GM12873 (cell line): Measurements from ENCODE around the gene ANO4.

Source experiments
- TF ChIP-seq, protein P1 (sequence below): IDR thresholded peaks from 2 replicates; pipeline ENCODE4 v1.5.1; 2012; ENCODE audit warnings: low read depth, mild to moderate bottlenecking, moderate library complexity, low read length, control low read depth; ENCODE audit not compliant: insufficient read depth; ENCODE audit errors: missing control alignments

The ANO4 gene

DNA sequence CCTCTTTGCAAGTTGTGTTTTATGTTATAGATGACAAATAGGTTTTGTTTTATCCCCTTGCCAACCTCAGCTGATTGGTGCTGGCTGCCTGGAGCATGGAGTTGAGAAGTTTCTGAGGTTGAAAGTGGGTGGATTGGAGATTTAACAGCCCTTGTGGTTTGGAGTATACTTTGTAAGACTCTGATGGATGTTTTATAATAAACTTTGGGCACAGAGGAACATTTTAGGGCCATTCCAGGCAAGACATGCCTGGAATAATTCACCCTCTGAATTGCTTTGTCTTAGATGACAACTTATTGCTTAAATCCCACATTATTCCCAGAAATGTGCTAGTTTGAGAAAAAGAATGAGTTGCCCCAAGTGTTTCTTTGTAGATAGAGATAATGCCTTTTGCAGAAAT, 256.6 kb downstream of the ANO4 start:
- TF ChIP-seq, protein P1, sequence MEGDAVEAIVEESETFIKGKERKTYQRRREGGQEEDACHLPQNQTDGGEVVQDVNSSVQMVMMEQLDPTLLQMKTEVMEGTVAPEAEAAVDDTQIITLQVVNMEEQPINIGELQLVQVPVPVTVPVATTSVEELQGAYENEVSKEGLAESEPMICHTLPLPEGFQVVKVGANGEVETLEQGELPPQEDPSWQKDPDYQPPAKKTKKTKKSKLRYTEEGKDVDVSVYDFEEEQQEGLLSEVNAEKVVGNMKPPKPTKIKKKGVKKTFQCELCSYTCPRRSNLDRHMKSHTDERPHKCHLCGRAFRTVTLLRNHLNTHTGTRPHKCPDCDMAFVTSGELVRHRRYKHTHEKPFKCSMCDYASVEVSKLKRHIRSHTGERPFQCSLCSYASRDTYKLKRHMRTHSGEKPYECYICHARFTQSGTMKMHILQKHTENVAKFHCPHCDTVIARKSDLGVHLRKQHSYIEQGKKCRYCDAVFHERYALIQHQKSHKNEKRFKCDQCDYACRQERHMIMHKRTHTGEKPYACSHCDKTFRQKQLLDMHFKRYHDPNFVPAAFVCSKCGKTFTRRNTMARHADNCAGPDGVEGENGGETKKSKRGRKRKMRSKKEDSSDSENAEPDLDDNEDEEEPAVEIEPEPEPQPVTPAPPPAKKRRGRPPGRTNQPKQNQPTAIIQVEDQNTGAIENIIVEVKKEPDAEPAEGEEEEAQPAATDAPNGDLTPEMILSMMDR = no peak

DNA sequence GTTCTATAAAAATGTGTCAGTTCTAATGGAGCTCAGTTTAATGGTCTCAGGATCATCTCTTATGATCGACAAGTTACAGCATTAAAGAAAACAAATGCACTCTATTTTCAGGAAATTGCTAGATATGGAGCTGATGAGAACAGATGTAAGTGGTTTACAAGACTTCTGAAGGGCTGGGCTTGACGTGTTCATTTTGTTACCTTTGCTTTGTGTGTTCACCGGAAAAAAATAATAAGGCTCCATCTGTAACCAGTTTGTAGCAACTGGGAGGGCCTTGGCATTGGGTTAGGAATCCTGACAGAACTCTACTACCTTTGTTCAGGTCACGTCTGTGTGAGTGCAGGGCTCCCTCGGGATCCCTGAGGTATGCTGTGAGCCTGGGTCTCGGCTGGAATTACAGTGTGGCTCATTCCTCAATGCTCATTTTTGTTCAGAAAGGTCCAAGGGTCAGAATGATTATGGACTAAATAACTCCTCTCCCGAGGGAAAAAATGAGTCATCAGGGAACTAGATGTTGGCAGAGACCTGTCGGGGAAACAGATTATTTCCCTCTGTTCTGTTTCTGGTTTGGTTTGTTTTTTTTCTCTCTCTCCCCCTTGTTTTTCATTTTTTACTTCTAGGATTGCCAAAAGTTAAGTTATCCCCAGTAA, 257.4 kb downstream of the ANO4 start:
- TF ChIP-seq, protein P1 = no peak

DNA sequence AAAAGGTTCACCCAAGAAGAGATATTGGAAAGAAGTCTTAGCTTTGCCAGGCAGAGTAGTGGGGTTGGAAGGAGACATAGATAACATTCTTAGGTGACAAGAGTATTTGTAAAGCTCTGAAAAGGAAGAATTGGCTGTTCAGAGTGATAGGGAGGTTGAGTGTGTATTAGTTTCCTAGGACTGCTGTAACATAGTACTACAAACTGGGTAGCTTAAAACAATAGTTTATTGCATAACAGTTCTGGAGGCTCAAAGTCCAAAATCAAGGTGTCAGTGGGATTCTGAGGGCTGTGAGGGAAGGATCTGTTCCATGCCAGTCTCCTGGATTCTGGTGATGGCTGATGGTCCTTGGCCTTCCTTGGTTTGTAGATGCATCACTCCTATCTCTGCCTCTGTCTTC, 258.6 kb downstream of the ANO4 start:
- TF ChIP-seq, protein P1 = no peak

DNA sequence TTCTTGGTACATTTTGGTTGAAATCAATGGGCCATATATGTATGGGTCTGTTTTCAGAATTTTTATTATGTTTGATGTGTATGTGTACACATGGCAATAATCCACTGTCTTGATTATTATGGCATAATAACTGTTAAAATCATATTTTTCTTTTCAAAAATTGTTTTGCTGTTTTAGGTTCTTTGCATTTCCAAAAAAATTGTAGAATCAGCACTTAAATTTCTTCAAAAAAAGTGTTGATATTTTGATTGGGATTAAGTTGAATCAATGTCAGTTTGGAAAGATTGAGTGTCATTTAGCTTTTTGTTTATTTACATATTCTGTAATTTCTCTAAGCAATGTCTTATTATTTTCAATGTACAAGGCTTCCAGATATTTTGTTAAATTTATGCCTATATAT, 261.4 kb downstream of the ANO4 start:
- TF ChIP-seq, protein P1 = no peak

DNA sequence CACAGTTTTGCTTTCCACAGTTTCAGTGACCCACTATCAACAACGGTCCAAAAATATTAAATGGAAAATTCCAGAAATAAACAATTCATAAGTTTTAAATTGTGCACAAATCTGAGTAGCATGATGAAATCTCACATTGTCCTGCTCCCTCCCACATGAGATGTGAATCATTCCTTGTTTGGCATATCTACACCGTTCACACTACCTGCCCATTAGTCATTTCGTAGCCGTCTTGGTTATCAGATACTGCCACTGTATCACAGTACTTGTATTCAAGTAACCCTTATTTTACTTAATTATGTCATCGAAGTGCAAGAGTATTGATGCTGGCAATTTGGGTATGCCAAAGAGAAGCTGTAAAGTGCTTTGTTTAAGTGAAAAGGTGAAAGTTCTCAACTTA, 270.1 kb downstream of the ANO4 start:
- TF ChIP-seq, protein P1 = no peak

DNA sequence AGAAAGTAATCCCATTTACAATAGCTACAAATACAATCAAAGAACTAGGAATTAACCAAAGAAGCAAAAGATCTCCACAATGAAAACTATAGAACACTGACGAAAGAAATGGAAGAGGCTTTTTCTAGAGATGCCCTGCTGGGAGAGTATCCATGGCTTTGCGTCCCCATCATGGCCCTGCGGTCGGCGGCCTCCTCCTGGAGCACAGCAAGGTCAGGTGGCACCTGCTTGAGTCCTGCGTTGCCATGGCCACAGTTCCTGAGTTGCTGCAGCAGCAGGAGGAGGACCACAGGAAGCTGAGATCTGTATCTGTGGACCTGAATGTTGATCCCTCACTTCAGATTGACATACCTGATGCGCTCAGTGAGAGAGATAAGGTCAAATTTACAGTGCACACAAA, 271.9 kb downstream of the ANO4 start:
- TF ChIP-seq, protein P1 = no peak

DNA sequence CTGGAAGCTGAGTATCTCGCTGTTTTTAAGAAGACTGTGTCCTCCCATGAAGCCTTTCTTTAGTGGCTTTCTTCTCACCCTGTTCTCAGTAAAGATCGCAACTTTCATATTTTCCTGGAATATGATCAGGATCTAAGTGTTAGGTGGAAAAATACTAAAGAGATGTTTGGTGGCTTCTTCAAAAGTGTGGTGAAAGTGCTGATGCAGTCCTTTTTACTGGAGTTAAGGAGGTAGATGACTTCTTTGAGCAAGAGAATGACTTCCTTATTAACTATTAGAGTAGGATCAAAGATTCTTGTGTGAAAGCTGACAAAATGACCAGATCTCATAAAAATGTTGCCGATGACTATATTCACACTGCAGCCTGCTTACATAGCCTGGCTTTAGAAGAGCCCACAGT, 273.8 kb downstream of the ANO4 start:
- TF ChIP-seq, protein P1 = no peak
